ENCODE results near the gene UBE3D. TPM values are rescaled to one million over a fixed set of nuclear protein-coding genes. Genes with fewer than 3 reads are reported as not detected.

The UBE3D gene
- total RNA-seq, 1 experiment from 2014 or later: 10.9 TPM

- no peak for TF ChIP-seq CTCF (IDR thresholded peaks at IDR 0.05; ENCODE audit: insufficient read depth in 1 of 2, low read depth in 1 of 2, low read length in 1 of 2, severe bottlenecking in 1 of 2, unreplicated experiment in 1 of 2)
- no TSS peak for BruUV-seq (replicated peaks)
- Mint-ChIP-seq H3K36me3 (ENCODE audit: insufficient read depth, unreplicated experiment) (peaks cover 5% of the 10 kb centered on the region), H3K4me1 (ENCODE audit: low read depth, unreplicated experiment) (peaks cover 15% of the 10 kb centered on the region), H3K27ac (ENCODE audit: unreplicated experiment) (no peak overlapping the region), H3K4me3 (ENCODE audit: unreplicated experiment) (no peak overlapping the region), H3K27me3 (ENCODE audit: insufficient read depth, unreplicated experiment) (no peaks in the 10 kb centered on the region), H3K9me3 (ENCODE audit: unreplicated experiment) (no peaks in the 10 kb centered on the region)
- DNase-seq: no peak
- ChIA-PET CTCF (no interaction called here), POLR2A (no interaction called here)
- Histone ChIP-seq H3K27me3 (replicated peaks; ENCODE audit: control insufficient read depth, insufficient read depth, low read length) (no peaks in the 10 kb centered on the region), H3K4me3 (ENCODE audit: low read depth, low read length) (no peak overlapping the region), H3K9me3 (no peaks in the 10 kb centered on the region), H3K36me3 (ENCODE audit: control insufficient read depth, insufficient read depth, low read length) (no peaks in the 10 kb centered on the region), H3K4me1 (0 out of 2 replicates have a peak, but pooled peaks cover 3% of the 10 kb centered on the region)
- intact Hi-C loops (cut with micrococcal nuclease; ENCODE audit: unreplicated experiment): no loop called here
Measured at GRCh38 chr6:82910395-82910794, 155.2 kb downstream of the UBE3D start.

- no peak for TF ChIP-seq CTCF (IDR thresholded peaks at IDR 0.05; ENCODE audit: insufficient read depth in 1 of 2, low read depth in 1 of 2, low read length in 1 of 2, severe bottlenecking in 1 of 2, unreplicated experiment in 1 of 2)
- CTCF ChIA-PET: no interaction called here
- H3K27me3 ChIP-seq (replicated peaks; ENCODE audit: control insufficient read depth, insufficient read depth, low read length): no peaks in the 10 kb centered on the region
Measured at GRCh38 chr6:82909551-82909950, 156.1 kb downstream of the UBE3D start.

GRCh38 chr6:82908661-82909060 is 157.0 kb downstream of the UBE3D start:
- no peak overlapping the region for H3K4me3 Mint-ChIP-seq (ENCODE audit: unreplicated experiment)
- no peak for TF ChIP-seq CTCF (IDR thresholded peaks at IDR 0.05; ENCODE audit: insufficient read depth in 1 of 2, low read depth in 1 of 2, low read length in 1 of 2, severe bottlenecking in 1 of 2, unreplicated experiment in 1 of 2)
- no peaks in the 10 kb centered on the region for H3K9me3 Mint-ChIP-seq (ENCODE audit: unreplicated experiment)
- ChIA-PET POLR2A (no interaction called here), CTCF (no interaction called here)
- Histone ChIP-seq H3K36me3 (ENCODE audit: control insufficient read depth, insufficient read depth, low read length) (no peaks in the 10 kb centered on the region), H3K4me3 (ENCODE audit: low read depth, low read length) (no peak overlapping the region), H3K27me3 (replicated peaks; ENCODE audit: control insufficient read depth, insufficient read depth, low read length) (no peaks in the 10 kb centered on the region), H3K9me3 (no peaks in the 10 kb centered on the region), H3K4me1 (0 out of 2 replicates have a peak, but pooled peaks cover 3% of the 10 kb centered on the region)
- peaks cover 14% of the 10 kb centered on the region for H3K4me1 Mint-ChIP-seq (ENCODE audit: low read depth, unreplicated experiment)
- peaks cover 2% of the 10 kb centered on the region for H3K36me3 Mint-ChIP-seq (ENCODE audit: insufficient read depth, unreplicated experiment)
- no TSS peak for BruUV-seq (replicated peaks)
- H3K27me3 Mint-ChIP-seq (ENCODE audit: insufficient read depth, unreplicated experiment): no peaks in the 10 kb centered on the region
- intact Hi-C loops (cut with micrococcal nuclease; ENCODE audit: unreplicated experiment): no loop called here
- peak in 1 of 2 experiments; percentile 36 for DNase-seq
- H3K27ac Mint-ChIP-seq (ENCODE audit: unreplicated experiment): no peak overlapping the region

More at GRCh38 chr6:82909551-82909950, 156.1 kb downstream of the UBE3D start:
- Histone ChIP-seq H3K36me3 (ENCODE audit: control insufficient read depth, insufficient read depth, low read length) (no peaks in the 10 kb centered on the region), H3K4me3 (ENCODE audit: low read depth, low read length) (no peak overlapping the region), H3K4me1 (0 out of 2 replicates have a peak, but pooled peaks cover 3% of the 10 kb centered on the region), H3K9me3 (no peaks in the 10 kb centered on the region)
- Mint-ChIP-seq H3K27me3 (ENCODE audit: insufficient read depth, unreplicated experiment) (no peaks in the 10 kb centered on the region), H3K4me3 (ENCODE audit: unreplicated experiment) (no peak overlapping the region), H3K36me3 (ENCODE audit: insufficient read depth, unreplicated experiment) (peaks cover 5% of the 10 kb centered on the region), H3K4me1 (ENCODE audit: low read depth, unreplicated experiment) (peaks cover 15% of the 10 kb centered on the region), H3K27ac (ENCODE audit: unreplicated experiment) (no peak overlapping the region), H3K9me3 (ENCODE audit: unreplicated experiment) (no peaks in the 10 kb centered on the region)
- intact Hi-C loops (cut with micrococcal nuclease; ENCODE audit: unreplicated experiment): no loop called here
- BruUV-seq (replicated peaks): no TSS peak
- POLR2A ChIA-PET: no interaction called here
- no peak for DNase-seq

Data from Caco-2 (cell line).